ENCODE results near the gene CACNB3. TPM values are rescaled to one million over a fixed set of nuclear protein-coding genes. Genes with fewer than 3 reads are reported as not detected.
A peak's percentile ranks its signal among the peaks of the same experiment; 100 is the strongest.

CACNB3 gene
- total and polyA plus RNA-seq, 8 donors = 26.4 to 42.5 (median 38.4) TPM

DNA sequence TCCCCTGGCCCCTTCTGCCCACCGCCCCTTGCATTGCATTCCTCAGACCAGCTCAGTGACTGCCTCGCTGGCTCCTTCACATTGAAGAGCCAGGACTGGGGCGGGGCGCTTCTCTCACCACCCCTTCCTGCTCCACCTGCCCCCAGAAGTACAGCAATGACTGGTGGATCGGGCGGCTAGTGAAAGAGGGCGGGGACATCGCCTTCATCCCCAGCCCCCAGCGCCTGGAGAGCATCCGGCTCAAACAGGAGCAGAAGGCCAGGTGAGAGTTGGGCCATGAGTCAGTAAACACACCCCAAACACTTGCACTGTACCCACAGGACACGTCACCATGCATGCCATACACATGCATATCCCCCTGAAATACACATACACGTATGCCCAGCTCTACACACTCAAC, 5.8 kb downstream of the CACNB3 start:
- TF ChIP-seq, protein P1, sequence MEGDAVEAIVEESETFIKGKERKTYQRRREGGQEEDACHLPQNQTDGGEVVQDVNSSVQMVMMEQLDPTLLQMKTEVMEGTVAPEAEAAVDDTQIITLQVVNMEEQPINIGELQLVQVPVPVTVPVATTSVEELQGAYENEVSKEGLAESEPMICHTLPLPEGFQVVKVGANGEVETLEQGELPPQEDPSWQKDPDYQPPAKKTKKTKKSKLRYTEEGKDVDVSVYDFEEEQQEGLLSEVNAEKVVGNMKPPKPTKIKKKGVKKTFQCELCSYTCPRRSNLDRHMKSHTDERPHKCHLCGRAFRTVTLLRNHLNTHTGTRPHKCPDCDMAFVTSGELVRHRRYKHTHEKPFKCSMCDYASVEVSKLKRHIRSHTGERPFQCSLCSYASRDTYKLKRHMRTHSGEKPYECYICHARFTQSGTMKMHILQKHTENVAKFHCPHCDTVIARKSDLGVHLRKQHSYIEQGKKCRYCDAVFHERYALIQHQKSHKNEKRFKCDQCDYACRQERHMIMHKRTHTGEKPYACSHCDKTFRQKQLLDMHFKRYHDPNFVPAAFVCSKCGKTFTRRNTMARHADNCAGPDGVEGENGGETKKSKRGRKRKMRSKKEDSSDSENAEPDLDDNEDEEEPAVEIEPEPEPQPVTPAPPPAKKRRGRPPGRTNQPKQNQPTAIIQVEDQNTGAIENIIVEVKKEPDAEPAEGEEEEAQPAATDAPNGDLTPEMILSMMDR (IDR thresholded peaks at IDR 0.05) = no peak
- DNase-seq = peak in 3 of 4 donors; percentile 48 to 87 (median 81)
- H3K36me3 ChIP-seq = peaks cover 0 to 33% of the 10 kb centered on the region in 2 donors
- H3K4me3 ChIP-seq = no peak overlapping the region
- H3K27me3 ChIP-seq = peaks cover 0 to 7% of the 10 kb centered on the region in 2 donors
- no peaks in the 10 kb centered on the region for H3K9me3 ChIP-seq
- peak; percentile 93 for ATAC-seq
- no peak overlapping the region for H3K27ac ChIP-seq
- peaks cover 2 to 3% of the 10 kb centered on the region in 2 donors for H3K4me1 ChIP-seq
- intact Hi-C loops (cut with DNase I) = no loop called here

GRCh38 chr12:48824905-48825304, 6.6 kb downstream of the CACNB3 start:
- Histone ChIP-seq H3K36me3 (peaks cover 0 to 41% of the 10 kb centered on the region in 2 donors), H3K27ac (no peak overlapping the region), H3K4me1 (no peaks in the 10 kb centered on the region), H3K9me3 (no peaks in the 10 kb centered on the region), H3K27me3 (no peaks in the 10 kb centered on the region), H3K4me3 (no peak overlapping the region)
- intact Hi-C loops (cut with DNase I) = no loop called here
- DNase-seq (no peak), ATAC-seq (no peak)
- TF ChIP-seq, protein P1 (IDR thresholded peaks at IDR 0.05) = no peak

DNA sequence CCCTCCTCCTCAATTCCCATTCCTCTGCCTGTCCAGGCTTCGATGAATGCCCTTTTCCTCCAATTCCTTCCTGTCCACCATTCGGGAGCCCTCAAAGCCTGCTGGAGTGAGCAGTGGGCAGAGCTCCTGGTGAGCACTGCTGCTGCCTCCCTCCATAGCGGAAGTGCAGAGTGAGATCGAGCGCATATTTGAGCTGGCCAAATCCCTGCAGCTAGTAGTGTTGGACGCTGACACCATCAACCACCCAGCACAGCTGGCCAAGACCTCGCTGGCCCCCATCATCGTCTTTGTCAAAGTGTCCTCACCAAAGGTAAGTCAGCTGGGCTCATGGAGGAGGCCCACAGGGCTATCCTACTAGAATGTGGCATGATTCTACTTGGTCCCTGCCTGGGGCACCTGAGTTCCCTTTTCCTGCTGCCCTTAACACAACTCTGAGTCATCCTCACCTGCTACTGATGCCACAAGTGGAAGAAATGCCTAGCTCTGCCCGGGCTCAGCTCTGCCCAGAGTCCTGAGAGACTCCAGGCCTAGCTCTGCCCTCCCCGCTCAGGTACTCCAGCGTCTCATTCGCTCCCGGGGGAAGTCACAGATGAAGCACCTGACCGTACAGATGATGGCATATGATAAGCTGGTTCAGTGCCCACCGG, 8.0 kb downstream of the CACNB3 start:
- Histone ChIP-seq H3K4me1 (no peaks in the 10 kb centered on the region), H3K36me3 (peaks cover 0 to 55% of the 10 kb centered on the region in 2 donors), H3K9me3 (no peaks in the 10 kb centered on the region), H3K4me3 (no peak overlapping the region), H3K27ac (no peak overlapping the region), H3K27me3 (no peaks in the 10 kb centered on the region)
- intact Hi-C loops (cut with DNase I) = no loop called here
- ATAC-seq (peak; percentile 4), DNase-seq (no peak)
- TF ChIP-seq, protein P1 (IDR thresholded peaks at IDR 0.05) = no peak

- Histone ChIP-seq H3K9me3 (no peaks in the 10 kb centered on the region), H3K27ac (no peak overlapping the region), H3K4me1 (no peaks in the 10 kb centered on the region), H3K4me3 (no peak overlapping the region), H3K36me3 (peaks cover 0 to 62% of the 10 kb centered on the region in 2 donors), H3K27me3 (no peaks in the 10 kb centered on the region)
- no peak for DNase-seq
- TF ChIP-seq, protein P1 (IDR thresholded peaks at IDR 0.05) = no peak
- intact Hi-C loops (cut with DNase I) = no loop called here
- ATAC-seq = no peak
These were observed 8.7 kb downstream of the CACNB3 start for GRCh38 chr12:48827026-48827425.

- intact Hi-C loops (cut with DNase I) = no loop called here
- DNase-seq (no peak), ATAC-seq (no peak)
- H3K27ac ChIP-seq = no peak overlapping the region
- H3K36me3 ChIP-seq = peaks cover 0 to 68% of the 10 kb centered on the region in 2 donors
- H3K4me3 ChIP-seq = no peak overlapping the region
- TF ChIP-seq, protein P1 (IDR thresholded peaks at IDR 0.05) = no peak
- H3K27me3 ChIP-seq = no peaks in the 10 kb centered on the region
- no peaks in the 10 kb centered on the region for H3K9me3 ChIP-seq
- H3K4me1 ChIP-seq = no peaks in the 10 kb centered on the region
These were observed 9.3 kb downstream of the CACNB3 start for GRCh38 chr12:48827513-48828096.

Data from left lung (tissue), 10 donors.